DMS53 (cell line): Measurements from ENCODE around the gene UBAC2.

Experiments used
- DNase-seq: peaks from one replicate; lab custom pipeline; 2025; lab: John Stamatoyannopoulos, UW

Gene UBAC2

DNA sequence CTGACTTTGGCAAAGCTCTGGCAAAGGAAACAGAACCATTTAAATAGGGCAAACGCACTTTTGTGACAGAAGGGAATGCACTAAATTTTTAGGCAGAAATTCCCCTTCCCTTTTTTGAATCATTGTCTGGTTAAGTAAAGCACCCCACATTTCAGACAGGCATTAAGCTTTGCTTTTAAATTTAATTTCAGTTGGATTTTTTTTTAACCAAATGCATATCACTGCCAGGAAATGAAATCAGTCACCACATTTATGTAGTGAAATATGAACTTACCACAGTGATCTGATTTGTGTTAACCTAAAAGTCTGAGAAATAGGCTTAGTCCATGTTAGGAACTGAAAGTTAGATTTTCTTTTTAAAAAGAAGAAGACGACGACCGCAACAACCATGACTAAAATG, 95.7 kb downstream of the UBAC2 start:
- no peak for DNase-seq

DNA sequence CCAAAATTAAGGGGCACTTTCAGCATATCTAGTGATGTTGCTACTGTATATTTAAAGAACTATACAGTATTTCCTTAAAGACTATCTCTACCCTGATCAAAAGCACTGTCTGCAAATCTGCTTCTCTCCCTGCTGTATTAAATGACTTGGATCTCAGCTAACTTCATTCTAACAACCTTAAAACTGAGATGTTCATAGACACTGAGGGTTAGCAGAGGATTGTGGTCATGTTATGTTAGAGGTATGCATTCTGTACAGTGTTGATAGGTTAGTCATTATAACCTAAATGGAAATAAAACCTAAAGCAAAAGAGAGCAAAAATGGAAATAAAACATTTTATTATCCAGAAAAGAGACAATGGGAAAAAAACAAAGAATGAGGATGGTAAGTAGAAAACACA, 96.7 kb downstream of the UBAC2 start:
- DNase-seq: no peak

- DNase-seq: no peak
These were observed 97.4 kb downstream of the UBAC2 start for GRCh38 chr13:99298056-99298455.

DNA sequence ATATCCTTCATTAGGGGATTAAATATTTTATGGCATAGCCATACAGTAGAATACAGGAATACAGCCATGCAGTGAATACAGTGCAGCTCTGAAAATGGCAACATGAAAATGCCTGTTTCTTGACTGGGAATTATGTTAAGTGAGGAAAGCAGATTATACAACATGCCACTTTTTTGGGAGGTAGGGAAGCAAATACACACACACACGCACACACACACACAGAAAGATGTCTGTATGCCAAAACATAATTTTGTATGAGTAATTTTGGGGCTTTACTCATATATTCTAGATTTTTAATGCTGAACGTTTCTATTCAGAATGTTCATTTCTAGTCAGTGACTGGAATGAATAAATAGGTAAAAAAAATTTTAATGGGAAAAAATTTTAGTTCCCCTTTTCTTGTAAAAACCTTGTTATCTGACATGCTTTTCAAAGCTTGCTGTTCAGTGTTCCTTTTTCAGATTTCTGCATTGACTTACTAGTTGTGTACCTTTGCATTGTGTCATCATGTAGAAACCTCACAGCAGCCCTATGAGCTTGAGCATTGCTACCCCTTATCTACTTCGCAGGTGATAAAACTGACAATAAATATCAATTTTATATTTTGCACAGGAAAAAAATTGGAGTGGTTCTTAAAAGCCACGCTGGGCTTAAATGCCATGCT, 98.7 kb downstream of the UBAC2 start:
- DNase-seq: no peak

DNA sequence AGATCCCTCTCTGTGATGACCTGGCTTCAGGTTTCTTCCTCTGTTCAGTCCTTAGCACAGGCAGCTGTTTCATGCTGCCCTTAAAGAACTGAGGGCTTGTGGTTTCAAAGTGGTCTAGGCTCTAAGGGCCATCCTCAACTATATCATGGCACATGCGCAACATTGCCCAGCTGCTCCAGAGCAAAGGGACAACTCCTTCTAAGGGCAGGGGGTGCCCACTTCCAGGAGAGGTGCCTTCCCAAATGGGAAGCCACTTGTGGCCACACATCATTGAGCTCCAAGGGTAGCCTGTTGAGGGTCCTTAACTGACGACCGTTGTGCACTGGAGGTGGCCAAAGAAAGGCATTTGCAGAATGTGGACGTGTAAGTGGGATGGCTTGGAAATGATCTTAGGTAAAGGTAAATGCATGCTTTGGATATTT, 99.3 kb downstream of the UBAC2 start:
- DNase-seq: no peak

GRCh38 chr13:99301056-99301838, 100.6 kb downstream of the UBAC2 start:
- no peak for DNase-seq

- DNase-seq: no peak
These were observed 101.4 kb downstream of the UBAC2 start for GRCh38 chr13:99301913-99302636.

DNA sequence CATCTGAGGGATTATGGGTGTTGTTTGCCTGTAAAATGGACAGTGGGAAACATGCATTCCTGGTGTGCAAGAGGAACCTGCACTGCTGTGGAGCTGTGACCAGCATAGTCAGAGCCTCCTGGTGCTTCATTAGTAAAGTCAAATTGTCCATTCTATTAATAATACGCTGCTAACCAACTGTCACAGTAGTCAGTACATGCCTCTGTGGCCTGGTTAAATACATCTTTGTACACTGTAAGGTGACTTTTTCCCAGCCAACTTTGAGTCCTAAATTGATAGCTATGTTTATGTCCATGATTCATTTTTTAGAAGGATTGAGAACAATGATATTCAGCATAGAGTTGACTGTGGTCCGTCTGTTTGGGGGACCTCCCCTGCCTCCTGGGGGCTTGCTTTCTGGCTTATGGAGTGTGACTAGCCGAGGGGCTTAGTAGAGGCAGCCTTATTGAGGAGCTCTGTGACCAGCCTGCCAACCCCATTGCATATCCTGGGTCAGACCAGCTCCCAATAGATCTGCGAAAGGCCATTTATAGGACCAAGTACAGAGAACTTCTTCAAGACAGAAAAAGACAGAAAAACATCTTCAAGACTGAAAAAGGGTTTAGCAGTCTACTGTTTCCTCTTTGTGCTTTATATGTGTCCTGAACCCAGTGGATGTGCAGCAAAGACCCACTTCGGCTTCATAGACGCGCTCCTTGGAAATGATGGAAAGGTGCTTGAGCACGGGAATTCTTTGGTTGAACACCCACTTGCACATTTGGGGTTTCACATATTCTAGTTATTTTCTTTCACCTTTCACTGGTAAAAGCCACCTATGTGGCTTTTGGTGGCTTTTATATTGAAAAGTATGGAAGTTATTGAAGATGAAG, 102.2 kb downstream of the UBAC2 start:
- DNase-seq: no peak

- no peak for DNase-seq
These were observed 103.3 kb downstream of the UBAC2 start for GRCh38 chr13:99303863-99304521.

DNA sequence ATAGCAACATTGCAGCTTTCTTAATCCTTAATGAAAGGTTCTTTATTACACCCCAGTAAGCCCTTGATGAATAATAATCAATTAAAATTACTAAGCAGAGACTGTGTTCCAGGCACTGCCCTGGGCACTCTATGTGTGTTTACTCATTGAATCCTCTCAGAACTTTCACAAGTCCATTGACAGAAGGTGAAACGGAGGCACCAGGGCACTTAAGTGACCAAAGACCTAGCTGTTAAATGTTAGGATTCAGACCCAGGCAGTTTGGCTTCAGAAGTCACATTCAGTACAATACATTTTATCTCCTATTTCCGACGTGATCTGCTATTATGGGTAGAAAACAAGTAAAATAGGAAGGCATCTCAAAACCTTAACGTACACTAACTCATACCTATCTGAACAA, 103.9 kb downstream of the UBAC2 start:
- DNase-seq: no peak

DNA sequence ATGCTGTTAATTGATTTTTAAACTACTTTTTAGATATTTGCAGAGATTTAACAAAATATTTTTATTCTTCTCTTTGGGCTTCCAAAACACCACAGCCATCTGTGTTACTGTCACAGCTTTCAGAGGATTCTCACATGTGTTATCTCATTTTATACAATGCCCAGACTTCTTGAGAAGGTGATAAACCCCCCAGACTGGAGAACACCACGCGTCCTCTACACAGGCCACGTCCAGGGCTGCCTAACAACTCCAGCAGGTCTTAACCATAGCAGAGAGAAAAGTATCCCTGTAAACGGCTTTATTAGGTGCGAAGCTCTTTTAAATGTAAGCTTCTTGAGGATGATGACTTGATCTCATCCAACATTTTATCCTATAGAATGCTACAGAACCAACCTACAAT, 104.5 kb downstream of the UBAC2 start:
- DNase-seq: no peak

- DNase-seq: no peak
These were observed 104.9 kb downstream of the UBAC2 start for GRCh38 chr13:99305566-99305965.

GRCh38 chr13:99307247-99307646, 106.6 kb downstream of the UBAC2 start, which contains the start of gene GPR183:
TSS of gene GPR183 (minus strand) at chr13:99307399. CDS start at chr13:99296145, 11,254 bp downstream.
- DNase-seq: peak; percentile 15

GRCh38 chr13:99307648-99308339, 107.1 kb downstream of the UBAC2 start:
- peak; percentile 79 for DNase-seq

DNA sequence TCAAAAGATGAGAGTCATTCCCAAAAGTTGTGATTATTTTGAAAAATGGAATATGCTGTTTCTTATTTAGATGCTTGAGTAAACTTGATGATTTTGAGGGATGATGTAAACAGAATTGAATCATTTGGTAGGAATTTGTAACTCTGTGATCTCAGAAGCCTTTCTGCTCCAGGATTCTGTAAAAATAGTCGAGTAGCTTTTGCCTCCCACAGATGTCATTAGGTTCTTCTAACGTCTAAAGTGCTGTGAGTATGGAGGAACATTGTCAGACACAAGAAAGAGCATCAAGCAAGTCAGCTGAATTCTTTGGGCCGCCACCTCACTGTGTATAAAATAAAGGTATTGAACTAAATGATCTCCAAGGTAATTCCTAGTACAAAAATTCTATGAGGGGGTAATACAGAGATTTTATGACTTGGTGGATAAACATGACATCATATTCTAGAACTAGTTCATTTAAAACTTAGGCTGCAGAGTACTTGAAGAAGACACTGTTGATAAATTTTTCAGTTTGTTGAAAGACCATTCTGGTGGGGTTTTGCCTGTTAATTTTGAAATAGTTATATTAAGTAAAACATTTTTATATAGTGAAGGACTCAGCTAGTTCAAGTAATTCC, 107.9 kb downstream of the UBAC2 start:
- DNase-seq: no peak

- DNase-seq: no peak
These were observed 109.9 kb downstream of the UBAC2 start for GRCh38 chr13:99310382-99311031.

DNA sequence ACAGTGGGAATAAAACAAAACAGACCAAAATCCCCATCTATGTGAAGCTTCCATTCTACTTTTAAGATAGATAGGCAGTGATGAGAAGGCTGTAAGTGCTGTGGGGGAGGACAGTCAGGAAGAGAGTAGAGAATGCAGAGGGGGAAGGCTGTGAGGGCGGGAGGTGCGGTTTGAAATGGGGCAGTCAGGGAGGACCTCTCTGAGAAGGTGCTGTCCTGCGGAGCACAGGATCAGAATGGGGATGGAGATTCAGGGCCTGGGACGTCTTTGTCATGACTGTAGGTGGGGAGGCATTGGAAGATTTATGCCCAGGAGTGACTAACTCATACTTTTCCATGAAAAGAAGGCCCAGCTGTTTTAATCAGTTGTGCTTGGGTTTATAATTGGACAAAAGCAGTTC, 110.5 kb downstream of the UBAC2 start:
- DNase-seq: no peak

- no peak for DNase-seq
These were observed 111.3 kb downstream of the UBAC2 start for GRCh38 chr13:99311748-99312492.

GRCh38 chr13:99312493-99312883, 111.8 kb downstream of the UBAC2 start:
- no peak for DNase-seq
